ENCODE measurements around the gene C4orf54.

The C4orf54 gene

GRCh38 chr4:99651811-99652485 lies 5.7 kb downstream of the C4orf54 start:
- DNase-seq: no peak

DNA sequence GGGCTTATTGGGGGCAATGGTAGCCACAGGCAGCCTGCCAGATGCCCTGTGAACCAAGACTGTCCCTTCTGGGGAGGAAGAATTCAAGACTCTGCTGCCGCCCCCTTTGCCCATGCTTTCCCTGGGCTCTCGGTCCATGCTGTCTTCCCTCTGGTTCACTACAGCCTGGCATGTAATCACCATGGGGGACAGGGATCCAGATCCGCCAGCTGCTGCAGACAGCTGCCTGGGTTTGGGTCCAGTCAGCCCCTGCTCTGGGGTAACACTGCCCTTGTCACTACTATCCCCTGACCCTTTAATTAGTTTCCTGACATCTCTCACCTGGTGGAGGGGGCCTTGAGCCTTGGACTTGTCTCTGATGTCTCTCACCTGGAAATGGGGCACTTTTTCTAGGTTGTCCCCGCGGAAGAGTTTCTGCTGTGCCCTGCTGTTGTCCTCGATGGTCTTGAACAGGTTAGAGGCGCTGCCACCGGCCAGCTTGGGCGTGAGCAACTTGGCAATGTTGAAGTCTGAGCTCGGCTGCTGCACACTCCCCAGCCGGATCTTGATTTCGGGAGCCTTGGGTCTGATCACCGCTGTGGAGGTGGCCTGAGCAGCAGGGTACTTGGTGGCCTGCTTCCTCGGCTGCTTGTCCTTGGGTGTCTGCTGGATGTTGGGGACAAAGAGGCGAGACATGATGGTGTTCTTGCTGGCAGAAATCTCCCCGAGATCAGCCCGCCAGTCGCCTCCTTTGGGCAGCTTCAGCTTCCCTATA lies 6.4 kb downstream of the C4orf54 start:
- no peak for DNase-seq

DNA sequence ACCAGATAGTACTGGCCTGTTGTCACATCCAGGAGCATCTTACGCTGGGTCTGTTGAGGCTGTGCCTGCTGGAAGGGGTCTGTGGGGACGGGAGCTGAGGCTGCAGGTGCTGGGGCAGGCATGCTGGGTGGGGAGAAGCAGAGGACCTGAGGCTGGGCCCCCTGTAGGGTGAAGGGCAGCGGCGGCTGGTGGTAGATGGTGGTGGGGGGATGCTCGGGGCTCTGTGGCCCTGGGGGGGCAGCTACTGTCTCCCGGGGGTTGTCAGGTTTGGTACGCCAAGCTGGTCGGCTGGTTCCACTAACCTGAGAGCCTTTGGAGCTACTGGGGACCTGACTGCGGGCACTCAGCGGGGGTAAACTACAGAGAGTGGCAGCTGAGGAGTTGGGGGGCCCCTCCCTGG lies 7.8 kb downstream of the C4orf54 start:
- DNase-seq: no peak

DNA sequence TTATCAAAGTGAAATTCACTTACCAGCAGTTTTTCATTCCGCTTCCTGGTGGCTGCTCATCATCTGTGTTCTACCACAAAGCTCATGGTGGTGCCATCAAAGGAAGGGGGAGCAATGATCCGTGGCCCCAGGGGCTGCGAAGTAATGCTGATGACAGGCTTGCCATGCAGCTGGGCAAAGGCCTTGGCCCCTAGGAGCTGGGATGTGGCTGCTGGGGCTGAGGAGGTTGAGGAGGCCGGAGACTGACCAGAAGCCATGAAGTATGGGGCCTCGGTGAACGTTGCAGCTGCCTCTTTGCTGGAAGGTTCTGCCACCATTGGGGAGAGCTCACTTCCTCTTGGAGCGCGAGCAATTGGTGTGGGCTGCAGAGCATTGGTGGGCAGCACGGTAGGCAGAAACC lies 8.4 kb downstream of the C4orf54 start:
- DNase-seq: no peak

GRCh38 chr4:99648321-99648720 lies 9.3 kb downstream of the C4orf54 start:
- no peak for DNase-seq

DNA sequence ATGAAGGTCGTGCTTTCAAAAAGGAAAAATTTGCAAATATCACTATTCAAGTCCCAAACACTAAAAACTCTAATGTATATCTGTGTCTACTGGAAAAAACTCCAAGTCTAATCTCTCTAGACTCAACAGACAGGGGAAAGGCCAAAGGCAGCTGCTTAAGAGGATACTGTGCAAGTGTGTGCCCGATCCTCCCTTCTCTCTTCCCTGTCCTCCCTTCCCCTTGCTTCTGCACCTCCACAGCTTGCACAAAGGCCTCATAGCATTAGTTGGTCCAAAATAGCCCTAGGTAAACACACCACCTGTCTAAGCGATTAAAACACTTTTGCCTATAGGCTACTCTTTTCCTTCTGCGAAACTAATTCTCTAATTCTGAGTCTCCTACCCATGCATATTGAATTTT lies 10.6 kb downstream of the C4orf54 start:
- no peak for DNase-seq

GRCh38 chr4:99645638-99646037 lies 12.0 kb downstream of the C4orf54 start:
- DNase-seq: no peak

DNA sequence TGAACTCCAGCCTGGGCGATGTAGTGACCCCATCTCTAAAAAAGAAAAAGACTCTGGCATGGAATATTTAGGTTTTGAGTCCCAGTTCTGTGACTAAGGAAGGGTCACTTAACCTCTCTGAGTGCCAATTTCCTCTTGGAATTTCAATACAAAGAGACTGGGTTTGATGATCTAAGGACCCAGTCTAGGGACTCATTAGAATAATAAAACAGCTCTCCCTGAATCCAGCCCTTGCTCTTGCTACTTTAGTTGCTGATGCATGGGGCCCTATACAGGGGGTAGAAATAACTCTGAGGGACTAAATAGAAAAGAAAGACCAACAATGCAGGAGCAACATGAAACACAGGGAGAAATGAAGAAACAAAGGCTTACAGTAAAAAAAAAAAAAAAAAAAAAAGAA lies 12.6 kb downstream of the C4orf54 start:
- no peak for DNase-seq

DNA sequence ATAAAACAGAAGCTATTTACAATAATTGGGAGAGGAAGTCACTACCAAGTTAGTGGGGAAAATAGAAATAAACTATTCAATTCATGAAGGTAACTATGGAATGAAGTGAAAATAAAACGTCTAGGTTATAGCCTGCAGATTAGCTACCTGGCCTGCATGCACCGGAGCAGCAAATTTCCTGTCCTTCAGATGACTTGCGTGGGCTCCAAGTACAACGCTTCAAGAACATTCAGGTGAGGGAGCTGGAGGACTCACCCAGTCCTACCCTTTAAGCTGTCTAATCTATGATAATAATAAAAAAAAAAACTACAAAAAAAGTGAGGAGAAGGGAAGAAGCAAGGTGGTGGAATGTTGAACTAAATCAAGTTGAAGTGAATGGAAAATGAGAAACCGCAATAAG lies 13.2 kb downstream of the C4orf54 start:
- DNase-seq: no peak

DNA sequence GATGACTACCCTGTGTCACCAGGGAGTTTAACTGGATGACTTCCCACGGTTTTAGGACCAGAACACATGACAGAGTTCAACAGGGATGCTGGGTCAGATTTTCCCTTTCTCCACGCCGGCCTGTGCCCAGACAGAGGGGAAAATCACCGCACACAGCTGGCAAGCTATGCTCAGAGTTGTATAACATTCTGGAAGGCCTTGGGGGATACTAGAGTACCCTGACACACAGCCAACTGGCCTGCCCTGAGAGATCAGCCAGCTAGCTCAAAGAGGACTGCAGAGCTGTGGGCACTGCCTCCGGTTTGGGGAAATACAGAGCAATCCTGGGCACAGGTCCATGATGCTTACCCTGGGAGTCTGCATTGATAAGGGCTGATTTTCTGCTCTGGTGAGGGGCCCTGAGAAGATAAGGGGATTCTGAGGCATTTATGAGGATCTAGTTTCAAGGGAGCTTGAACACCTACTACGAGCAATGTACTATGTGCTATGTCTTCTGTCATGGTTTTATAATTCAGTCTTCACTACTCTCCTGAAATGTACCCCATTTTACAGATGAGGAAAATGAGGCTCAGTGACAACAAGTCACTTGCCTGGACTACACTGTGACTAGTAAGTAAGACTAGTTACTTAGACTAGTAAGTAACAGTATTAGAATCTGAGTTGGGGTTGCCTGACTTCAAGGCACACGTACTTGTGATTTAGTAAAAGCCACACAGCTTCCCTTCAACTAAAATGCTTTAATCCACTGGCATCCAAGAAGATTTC lies 14.7 kb downstream of the C4orf54 start:
- no peak for DNase-seq

DNA sequence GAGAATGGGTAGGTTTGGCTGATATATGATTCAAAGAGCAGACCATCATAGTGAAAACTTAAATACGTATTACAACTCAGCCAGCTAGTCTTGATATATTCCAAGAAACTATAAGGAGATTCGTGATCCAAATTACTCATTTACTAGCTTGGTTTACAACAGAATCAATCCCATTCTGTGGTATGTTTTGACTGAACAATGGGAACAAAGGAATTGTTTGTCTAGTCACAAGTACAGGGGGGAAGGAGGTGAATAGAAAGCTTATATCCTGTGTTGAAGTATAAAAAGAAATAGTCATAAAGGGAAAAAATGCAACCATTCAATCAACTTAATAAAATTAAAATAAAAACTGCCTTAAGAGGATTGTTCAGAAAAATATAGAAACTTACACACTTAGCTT lies 17.0 kb downstream of the C4orf54 start:
- DNase-seq: no peak

DNA sequence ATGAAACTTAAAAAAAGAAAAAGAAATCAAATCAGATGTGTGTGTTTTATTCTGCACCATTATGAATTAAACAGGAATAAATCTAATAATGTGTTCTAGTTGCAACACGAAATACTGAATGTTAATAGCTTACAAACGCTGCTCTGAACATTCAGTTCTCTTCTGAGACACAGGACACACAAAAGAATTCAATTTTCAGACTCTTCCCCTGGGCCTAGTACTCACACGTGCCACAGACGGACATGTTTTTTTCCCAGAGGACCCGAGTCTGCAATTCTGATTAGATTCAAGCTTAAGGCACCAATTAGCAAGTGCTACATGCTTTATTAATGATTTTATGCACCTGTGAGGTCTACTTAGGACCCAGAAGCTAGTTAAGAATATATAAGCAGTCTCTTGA lies 20.5 kb downstream of the C4orf54 start:
- DNase-seq: no peak

DNA sequence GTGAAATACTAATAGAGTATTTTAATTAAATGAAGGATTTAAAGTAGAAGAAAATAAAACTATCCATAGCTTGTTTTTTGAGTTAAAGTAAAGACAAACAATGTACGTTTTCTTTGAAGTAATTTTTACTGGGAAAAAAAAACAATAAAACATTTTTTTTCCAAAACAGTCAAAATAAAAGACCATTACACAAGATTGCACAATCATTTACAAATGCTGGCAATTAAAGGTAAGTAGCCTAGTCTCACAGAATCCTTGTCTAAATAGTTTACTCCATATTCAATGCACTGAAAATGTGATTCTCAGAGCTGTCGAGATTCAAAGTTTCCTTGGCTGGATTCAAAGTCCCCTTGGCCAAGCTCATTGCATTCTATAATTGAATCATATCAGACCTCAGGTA lies 21.2 kb downstream of the C4orf54 start:
- no peak for DNase-seq

DNA sequence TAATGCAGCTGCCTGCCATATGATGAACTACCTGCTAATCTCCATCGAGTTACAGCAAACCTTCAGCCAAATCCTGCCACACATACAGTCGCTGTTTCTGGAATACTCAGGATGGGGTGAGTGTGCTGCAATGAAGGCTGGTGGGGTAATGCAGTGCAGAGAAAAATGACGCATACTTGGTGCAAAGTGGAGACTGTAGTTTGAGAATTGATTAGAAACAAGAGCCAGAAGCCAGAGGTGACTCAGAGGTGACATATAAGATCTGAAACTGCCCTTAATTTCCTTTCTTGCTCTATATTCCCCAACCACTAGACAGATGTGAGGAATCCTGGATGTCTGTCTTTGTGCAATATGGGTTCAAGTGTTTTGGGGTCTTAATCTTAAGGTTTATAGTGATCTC lies 22.0 kb downstream of the C4orf54 start:
- DNase-seq: no peak

- DNase-seq: no peak
These were observed 22.8 kb downstream of the C4orf54 start for GRCh38 chr4:99634742-99635360.

DNA sequence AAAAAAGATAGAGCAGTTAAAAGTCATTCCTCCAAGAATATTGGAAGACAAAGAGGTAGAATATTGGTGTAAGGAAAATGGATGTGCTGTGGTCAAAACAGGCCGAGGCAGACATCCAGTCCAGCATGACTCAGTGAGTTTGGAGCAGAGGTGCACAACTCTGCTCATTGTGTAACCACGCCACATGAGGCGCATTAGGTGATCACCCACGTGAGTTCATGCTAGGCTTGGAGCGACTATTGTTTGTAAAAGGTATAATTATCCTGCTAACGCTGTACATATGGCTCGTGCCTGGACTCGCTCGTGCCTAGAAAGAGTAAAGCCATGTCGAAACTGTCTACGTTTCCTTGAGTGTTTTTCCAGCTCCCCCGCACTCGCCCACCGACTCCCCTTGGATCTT lies 23.9 kb downstream of the C4orf54 start:
- no peak for DNase-seq

- no peak for DNase-seq
These were observed 26.7 kb downstream of the C4orf54 start for GRCh38 chr4:99630857-99631360.

- DNase-seq: no peak
These were observed 27.6 kb downstream of the C4orf54 start for GRCh38 chr4:99629962-99630554.

GRCh38 chr4:99628040-99628439 lies 29.6 kb downstream of the C4orf54 start:
- no peak for DNase-seq

- no peak for DNase-seq
These were observed 32.3 kb downstream of the C4orf54 start for GRCh38 chr4:99625369-99625768.

DNA sequence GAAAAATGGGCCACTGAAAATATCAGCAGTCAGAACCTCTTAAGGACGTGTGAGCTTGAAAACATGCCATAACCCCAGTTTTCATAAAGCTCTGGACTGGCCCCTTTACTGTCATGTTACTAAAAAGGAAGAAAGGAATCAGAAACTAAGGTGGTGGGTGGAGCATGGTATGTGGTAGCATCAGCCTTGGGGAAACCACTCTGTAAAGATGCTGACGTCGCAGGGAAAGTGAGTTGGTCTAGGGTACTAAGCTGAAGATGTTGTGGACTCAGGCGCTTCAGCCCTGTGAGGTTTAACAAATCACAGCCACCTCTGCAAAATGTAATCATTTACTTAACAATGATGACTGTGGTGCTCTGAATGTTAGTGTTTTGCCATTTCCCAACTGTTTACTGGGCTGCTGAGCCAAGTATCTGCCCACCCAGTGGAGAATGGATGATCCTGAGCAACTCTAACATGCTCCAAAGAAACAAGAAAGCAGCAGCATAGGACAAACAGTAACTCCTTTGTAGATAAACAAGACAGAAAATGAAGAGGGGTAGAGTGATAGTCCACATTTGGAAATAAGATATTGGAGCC lies 33.4 kb downstream of the C4orf54 start:
- DNase-seq: no peak

- no peak for DNase-seq
These were observed 35.3 kb downstream of the C4orf54 start for GRCh38 chr4:99622341-99622740.

- no peak for DNase-seq
These were observed 40.3 kb downstream of the C4orf54 start for GRCh38 chr4:99617374-99617773.

Data from GF-D8 (cell line).